Fibroblast of mammary gland (primary cell): ENCODE measurements around the gene SETD3.

ENCODE experiments used
- DNase-seq: peaks from one replicate; pipeline ENCODE4 v3.0.0-alpha.2; 2010; ENCODE audit warnings: low read depth
- H3K4me3 ChIP-seq: 2 replicates; pipeline ENCODE4 v1.5.1; 2011; ENCODE audit warnings: low read depth, mild to moderate bottlenecking, low read length, moderate library complexity; ENCODE audit not compliant: control insufficient read depth
- TF ChIP-seq, protein P1 (sequence below): conservative IDR thresholded peaks from 2 replicates; pipeline ENCODE4 v1.5.1; 2011; ENCODE audit warnings: low read depth, low read length, inconsistent platforms; ENCODE audit not compliant: control insufficient read depth, insufficient read depth

Gene SETD3

DNA sequence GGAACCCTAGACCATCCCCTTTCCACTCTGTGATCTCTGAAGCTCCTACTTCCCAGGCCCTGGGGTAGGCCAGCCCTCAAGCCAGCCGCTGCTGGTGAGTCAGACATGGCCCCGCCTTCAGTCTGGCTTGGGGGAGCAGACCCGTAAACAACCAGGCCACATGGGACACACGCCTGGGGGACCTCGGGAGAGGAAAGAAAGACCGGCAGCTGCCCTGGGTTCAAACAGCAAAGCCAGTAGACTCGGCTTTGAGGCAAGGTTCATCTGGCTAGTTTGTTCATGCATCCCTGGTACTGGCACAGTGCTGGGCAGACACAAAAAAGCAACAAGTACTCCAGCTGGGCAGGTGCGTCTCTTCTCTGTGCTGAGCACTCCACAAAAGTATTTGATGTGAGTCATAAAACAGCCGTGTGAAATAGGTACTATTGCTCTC lies 101.9 kb downstream of the SETD3 start:
- H3K4me3 ChIP-seq = no peak overlapping the region
- peak; percentile 36 for DNase-seq
- TF ChIP-seq, protein P1, sequence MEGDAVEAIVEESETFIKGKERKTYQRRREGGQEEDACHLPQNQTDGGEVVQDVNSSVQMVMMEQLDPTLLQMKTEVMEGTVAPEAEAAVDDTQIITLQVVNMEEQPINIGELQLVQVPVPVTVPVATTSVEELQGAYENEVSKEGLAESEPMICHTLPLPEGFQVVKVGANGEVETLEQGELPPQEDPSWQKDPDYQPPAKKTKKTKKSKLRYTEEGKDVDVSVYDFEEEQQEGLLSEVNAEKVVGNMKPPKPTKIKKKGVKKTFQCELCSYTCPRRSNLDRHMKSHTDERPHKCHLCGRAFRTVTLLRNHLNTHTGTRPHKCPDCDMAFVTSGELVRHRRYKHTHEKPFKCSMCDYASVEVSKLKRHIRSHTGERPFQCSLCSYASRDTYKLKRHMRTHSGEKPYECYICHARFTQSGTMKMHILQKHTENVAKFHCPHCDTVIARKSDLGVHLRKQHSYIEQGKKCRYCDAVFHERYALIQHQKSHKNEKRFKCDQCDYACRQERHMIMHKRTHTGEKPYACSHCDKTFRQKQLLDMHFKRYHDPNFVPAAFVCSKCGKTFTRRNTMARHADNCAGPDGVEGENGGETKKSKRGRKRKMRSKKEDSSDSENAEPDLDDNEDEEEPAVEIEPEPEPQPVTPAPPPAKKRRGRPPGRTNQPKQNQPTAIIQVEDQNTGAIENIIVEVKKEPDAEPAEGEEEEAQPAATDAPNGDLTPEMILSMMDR = no peak

DNA sequence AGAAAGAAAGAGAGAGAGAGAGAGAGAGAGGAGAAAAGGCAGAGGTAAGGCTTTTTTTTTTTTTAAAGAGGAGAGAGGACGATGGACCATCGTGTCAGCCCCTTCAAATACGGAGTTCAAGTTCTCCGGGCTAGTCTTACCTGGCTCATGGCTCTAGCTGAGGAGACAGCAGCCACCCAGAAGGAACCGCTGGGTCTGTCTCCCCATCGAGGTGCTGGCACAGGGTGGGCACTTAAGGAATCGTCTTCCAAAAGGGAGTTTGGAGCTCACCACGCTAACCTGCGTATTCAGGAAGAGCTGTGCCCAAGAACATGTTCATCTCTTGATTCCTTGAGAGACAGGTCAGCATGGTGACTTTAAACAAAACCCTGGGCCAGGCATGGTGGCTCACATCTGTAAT lies 102.7 kb downstream of the SETD3 start:
- no peak overlapping the region for H3K4me3 ChIP-seq
- TF ChIP-seq, protein P1 = no peak
- no peak for DNase-seq

DNA sequence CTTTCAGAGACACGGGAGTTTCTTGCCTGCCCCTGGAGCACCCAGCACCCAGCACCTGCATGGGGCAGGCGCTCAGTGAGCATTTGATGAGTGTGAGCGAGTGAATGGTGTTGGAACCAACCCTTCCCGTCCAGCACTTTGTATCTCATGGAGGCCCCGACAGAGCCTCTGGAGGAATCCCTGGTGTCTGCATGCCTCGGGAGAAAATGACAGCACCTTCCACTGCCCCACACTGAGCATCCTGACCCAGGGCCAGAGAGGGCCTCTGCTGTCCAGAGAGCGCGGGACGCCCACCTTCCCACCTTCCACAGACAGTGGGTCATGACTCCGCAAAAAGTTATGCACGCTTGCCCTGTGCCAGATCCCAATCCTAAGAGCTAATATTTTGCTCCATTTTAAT lies 105.7 kb downstream of the SETD3 start:
- DNase-seq = no peak
- TF ChIP-seq, protein P1 = no peak

DNA sequence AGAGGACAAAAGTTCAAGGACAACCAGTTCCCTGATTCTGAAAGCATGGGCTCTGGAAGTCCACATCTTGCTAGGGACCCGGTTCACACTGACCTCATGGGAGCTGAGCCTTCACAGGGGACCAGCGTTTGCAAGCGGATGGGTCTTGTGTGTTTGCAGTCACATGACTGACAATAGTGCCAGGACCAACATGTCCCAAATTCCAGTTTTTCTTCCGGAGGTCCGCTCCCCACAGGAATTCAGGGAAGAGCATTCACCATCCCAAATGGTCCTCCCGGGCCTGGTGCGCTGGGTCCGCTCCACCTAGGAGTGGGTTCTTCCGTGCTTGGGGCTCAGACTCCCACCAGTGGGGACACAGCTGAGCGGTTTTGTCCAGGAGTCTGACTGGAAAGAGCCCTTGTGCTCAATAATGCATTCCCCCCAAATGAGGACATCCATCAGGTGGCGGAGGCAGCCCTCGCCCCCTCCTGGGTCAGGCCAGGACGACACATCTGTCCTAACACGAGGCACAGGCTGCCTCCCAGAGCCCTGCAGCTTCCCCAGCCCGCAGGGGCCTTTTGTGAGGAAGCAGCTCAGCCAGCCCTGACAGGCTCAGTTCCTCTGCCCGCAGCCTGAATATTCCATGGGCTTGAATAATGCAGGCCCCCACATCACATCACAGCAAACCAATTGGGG lies 116.9 kb downstream of the SETD3 start:
- DNase-seq = no peak
- no peak overlapping the region for H3K4me3 ChIP-seq
- TF ChIP-seq, protein P1 = no peak

More for the DNA sequence above, 105.7 kb downstream of the SETD3 start:
- H3K4me3 ChIP-seq = no peak overlapping the region

DNA sequence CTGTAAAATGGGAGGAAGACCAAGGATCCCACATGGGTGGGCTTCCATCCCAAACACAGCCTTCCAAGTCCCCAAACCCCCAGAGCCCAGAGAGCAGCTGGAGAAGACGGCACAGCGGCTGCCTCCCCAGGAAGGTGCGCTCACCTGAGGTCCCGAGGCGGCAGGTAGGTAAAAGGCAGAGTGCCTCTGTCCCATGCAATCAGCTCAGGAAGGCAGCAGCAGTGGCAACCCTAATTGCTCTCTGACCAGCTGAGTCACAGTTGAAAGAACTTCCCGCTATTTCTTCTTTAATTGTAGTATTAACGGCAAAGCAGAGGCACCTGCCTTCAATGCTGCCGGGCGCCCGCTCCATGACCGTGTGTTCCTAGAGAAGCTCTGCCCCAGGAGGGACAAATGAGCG lies 117.6 kb downstream of the SETD3 start:
- TF ChIP-seq, protein P1 = no peak
- no peak for DNase-seq

DNA sequence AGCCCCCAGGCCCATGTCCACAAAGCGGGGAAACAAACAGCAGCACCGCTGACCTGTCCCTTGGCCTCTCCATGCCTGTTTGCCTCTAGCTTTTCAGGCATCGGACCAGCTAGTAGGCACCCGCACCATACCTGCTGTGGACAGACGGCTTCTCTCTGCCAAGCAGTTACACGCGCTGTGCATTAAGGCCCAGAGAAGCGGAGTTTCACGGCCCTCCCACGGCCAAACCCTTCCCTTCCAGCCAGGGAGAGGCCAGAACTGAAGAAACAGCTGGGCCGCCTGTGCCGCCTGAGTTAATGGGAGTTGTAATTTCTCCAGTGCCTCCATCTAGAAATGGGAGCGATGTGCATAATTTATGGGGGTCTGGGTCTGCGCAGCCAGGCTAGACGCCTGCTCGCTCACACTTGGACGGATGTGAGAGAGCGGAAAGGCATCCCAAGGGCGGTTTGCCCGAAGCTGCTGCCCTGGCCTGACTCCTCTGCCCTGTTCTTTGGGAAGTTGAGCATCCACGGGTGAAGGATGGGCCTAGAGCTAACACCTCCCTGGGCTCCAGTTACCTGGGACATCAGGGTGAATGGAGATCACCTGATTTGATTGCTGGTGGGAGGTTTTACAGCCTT lies 119.0 kb downstream of the SETD3 start:
- no peak overlapping the region for H3K4me3 ChIP-seq
- DNase-seq = no peak
- TF ChIP-seq, protein P1 = no peak

More for the DNA sequence above, 117.6 kb downstream of the SETD3 start:
- no peak overlapping the region for H3K4me3 ChIP-seq
